ENCODE measurements around the gene KLHDC9. TPM values are rescaled to one million over a fixed set of nuclear protein-coding genes. Genes with fewer than 3 reads are reported as not detected.
"Not testable (repeated sequence)": the region's sequence is repeated elsewhere in the genome, so short reads cannot be mapped to it uniquely, and the experiment has no call there.

Gene KLHDC9
- 1 to 10 TPM; 1.2 to 9.0 (median 1.5) TPM for polyA plus RNA-seq

GRCh38 chr1:161098210-161099068, at the start of gene KLHDC9:
Gene KLHDC9 (plus strand): TSS chr1:161098361. CDS start chr1:161098536, 175 bp downstream.
- 3 to 12% (median 11%) methylated on average over 70 to 71 of the region's 71 CpGs for whole genome bisulfite sequencing, 3 donors
- no peak within 1 kb of the TSS for H3K27ac ChIP-seq (ENCODE audit: low read depth, low read length)

- 79 to 95% (median 88%) methylated on average over 5 of the region's 5 CpGs for WGBS, 3 donors
Measured at GRCh38 chr1:161048949-161049722, 49.0 kb upstream of the KLHDC9 start.

GRCh38 chr1:161051219-161051618, 46.9 kb upstream of the KLHDC9 start:
- H3K27ac ChIP-seq (ENCODE audit: low read depth, low read length): no peak overlapping the region
- 86 to 93% (median 92%) methylated on average over 10 of the region's 10 CpGs for WGBS, 3 donors

More at GRCh38 chr1:161048949-161049722, 49.0 kb upstream of the KLHDC9 start:
- no peak overlapping the region for H3K27ac ChIP-seq (ENCODE audit: low read depth, low read length)

- WGBS, 3 donors: 63 to 76% (median 75%) methylated on average over 3 of the region's 3 CpGs
Measured at GRCh38 chr1:161052899-161053298, 45.3 kb upstream of the KLHDC9 start.

GRCh38 chr1:161054232-161054631, 43.9 kb upstream of the KLHDC9 start:
- WGBS, 3 donors: 78 to 88% (median 87%) methylated on average over 4 of the region's 4 CpGs
- no peak overlapping the region for H3K27ac ChIP-seq (ENCODE audit: low read depth, low read length)

More at GRCh38 chr1:161052899-161053298, 45.3 kb upstream of the KLHDC9 start:
- H3K27ac ChIP-seq (ENCODE audit: low read depth, low read length): no peak overlapping the region

GRCh38 chr1:161054805-161055204, 43.4 kb upstream of the KLHDC9 start:
- H3K27ac ChIP-seq (ENCODE audit: low read depth, low read length): no peak overlapping the region
- 79 to 87% (median 79%) methylated on average over 7 of the region's 7 CpGs for WGBS, 3 donors

- WGBS, 3 donors: 78 to 86% (median 85%) methylated on average over 6 of the region's 6 CpGs
- H3K27ac ChIP-seq (ENCODE audit: low read depth, low read length): no peak overlapping the region
Measured at GRCh38 chr1:161059293-161059692, 38.9 kb upstream of the KLHDC9 start.

GRCh38 chr1:161061419-161061818, 36.7 kb upstream of the KLHDC9 start:
- H3K27ac ChIP-seq (ENCODE audit: low read depth, low read length): no peak overlapping the region
- WGBS, 3 donors: 91 to 96% (median 93%) methylated on average over 4 of the region's 4 CpGs

- 37 to 72% (median 70%) methylated on average over 6 of the region's 6 CpGs for WGBS, 3 donors
- not testable (repeated sequence) for H3K27ac ChIP-seq (ENCODE audit: low read depth, low read length)
Measured at GRCh38 chr1:161063936-161064335, 34.2 kb upstream of the KLHDC9 start.

- 93 to 95% (median 93%) methylated on average over 7 of the region's 7 CpGs for WGBS, 3 donors
- not testable (repeated sequence) for H3K27ac ChIP-seq (ENCODE audit: low read depth, low read length)
Measured at GRCh38 chr1:161065681-161066080, 32.5 kb upstream of the KLHDC9 start.

- no peak overlapping the region for H3K27ac ChIP-seq (ENCODE audit: low read depth, low read length)
- WGBS, 3 donors: 68 to 75% (median 73%) methylated on average over 3 of the region's 3 CpGs
Measured at GRCh38 chr1:161066694-161067093, 31.5 kb upstream of the KLHDC9 start.

GRCh38 chr1:161068306-161069234, 29.6 kb upstream of the KLHDC9 start:
- peak overlapping the region; percentile 63 for H3K27ac ChIP-seq (ENCODE audit: low read depth, low read length)
- 42 to 73% (median 44%) methylated on average over 10 of the region's 10 CpGs for WGBS, 3 donors

- 44 to 85% (median 63%) methylated on average over 9 of the region's 9 CpGs for whole genome bisulfite sequencing, 3 donors
- peak overlapping the region; percentile 63 for H3K27ac ChIP-seq (ENCODE audit: low read depth, low read length)
Measured at GRCh38 chr1:161069241-161069640, 28.9 kb upstream of the KLHDC9 start.

GRCh38 chr1:161069731-161070270, 28.4 kb upstream of the KLHDC9 start, which contains the start of gene ARHGAP30:
Gene ARHGAP30 (minus strand): TSS chr1:161069891. CDS start chr1:161069624, 267 bp downstream.
- H3K27ac ChIP-seq (ENCODE audit: low read depth, low read length): peak within 1 kb of the TSS; percentile 63
- 43 to 77% (median 51%) methylated on average over 9 of the region's 9 CpGs for WGBS, 3 donors

- 93 to 100% (median 95%) methylated on average over 4 of the region's 4 CpGs for WGBS, 3 donors
- H3K27ac ChIP-seq (ENCODE audit: low read depth, low read length): no peak overlapping the region
Measured at GRCh38 chr1:161070761-161071160, 27.4 kb upstream of the KLHDC9 start.

GRCh38 chr1:161071886-161072371, 26.2 kb upstream of the KLHDC9 start:
- 46 to 62% (median 59%) methylated on average over 9 of the region's 9 CpGs for WGBS, 3 donors

GRCh38 chr1:161072751-161073449, 25.3 kb upstream of the KLHDC9 start:
- 90 to 93% (median 93%) methylated on average over 19 of the region's 19 CpGs for WGBS, 3 donors
- no peak overlapping the region for H3K27ac ChIP-seq (ENCODE audit: low read depth, low read length)

More at GRCh38 chr1:161071886-161072371, 26.2 kb upstream of the KLHDC9 start:
- no peak overlapping the region for H3K27ac ChIP-seq (ENCODE audit: low read depth, low read length)
